GM23338 (cell line): ENCODE results near the gene CD8A.

Experiments used
- CREB1 ChIP-seq: fragments of 250-450 bp; sonication (Bioruptor Pico); IDR thresholded peaks from 2 replicates; pipeline ENCODE4 v1.5.0; 2020; ENCODE audit warnings: low read depth, mild to moderate bottlenecking, moderate library complexity
- CTCF ChIP-seq, 2 experiments: fragments of 200-600 bp in 1 of 2; sonication (generic) in 1 of 2; conservative IDR thresholded peaks; 2 replicates each; pipeline versions ENCODE4 v1.5.1 to v1.6.1; 2016 to 2017; ENCODE audit warnings: antibody characterized with exemption in 2 of 2, low read depth in 2 of 2, mild to moderate bottlenecking in 2 of 2, moderate library complexity in 1 of 2
- ETS1 ChIP-seq: IDR thresholded peaks from 2 replicates; pipeline ENCODE4 v1.6.1; 2016; ENCODE audit warnings: antibody characterized with exemption
- EZH2 ChIP-seq: fragments of 200-600 bp; sonication (generic); IDR thresholded peaks from one replicate; pipeline ENCODE4 v1.8.0; 2017; ENCODE audit warnings: antibody characterized with exemption, mild to moderate bottlenecking, low read depth; ENCODE audit not compliant: unreplicated experiment
- EZH2phosphoT487 ChIP-seq: fragments of 200-600 bp; sonication (generic); IDR thresholded peaks from one replicate; pipeline ENCODE4 v1.8.1; 2018; ENCODE audit warnings: antibody characterized with exemption; ENCODE audit not compliant: unreplicated experiment
- JUNB ChIP-seq: IDR thresholded peaks from one replicate; pipeline ENCODE4 v1.6.1; 2016; ENCODE audit warnings: antibody characterized with exemption; ENCODE audit not compliant: unreplicated experiment
- NANOG ChIP-seq: IDR thresholded peaks from 2 replicates; pipeline ENCODE4 v1.6.1; 2016; ENCODE audit warnings: antibody characterized with exemption, borderline replicate concordance
- POLR2AphosphoS5 ChIP-seq: IDR thresholded peaks from 2 replicates; pipeline ENCODE4 v1.6.1; 2016; ENCODE audit warnings: antibody characterized with exemption, low read depth
- REST ChIP-seq: IDR thresholded peaks from one replicate; pipeline ENCODE4 v1.6.1; 2018; ENCODE audit warnings: antibody characterized with exemption; ENCODE audit not compliant: unreplicated experiment
- STAT1 ChIP-seq: IDR thresholded peaks from one replicate; pipeline ENCODE4 v1.6.1; 2016; ENCODE audit warnings: antibody characterized with exemption; ENCODE audit not compliant: unreplicated experiment
- ZNF114 ChIP-seq: fragments of 250-450 bp; sonication (Bioruptor Pico); IDR thresholded peaks from 2 replicates; pipeline ENCODE4 v1.5.0; 2020; ENCODE audit warnings: mild to moderate bottlenecking, moderate library complexity
- ZNF462 ChIP-seq: fragments of 250-450 bp; sonication (Bioruptor Pico); IDR thresholded peaks from 2 replicates; pipeline ENCODE4 v1.5.0; 2020; ENCODE audit warnings: mild to moderate bottlenecking, moderate library complexity

- TF ChIP-seq EZH2: no peak
- no peak for TF ChIP-seq ZNF114 (CRISPR knock-in tag)
- TF ChIP-seq POLR2AphosphoS5: no peak
- no peak for TF ChIP-seq CTCF (conservative IDR thresholded peaks at IDR 0.05; ENCODE audit: low read depth in 2 of 2)
- no peak for TF ChIP-seq EZH2phosphoT487
- TF ChIP-seq REST: no peak
- no peak for TF ChIP-seq NANOG
- no peak for TF ChIP-seq CREB1 (CRISPR knock-in tag)
- no peak for TF ChIP-seq JUNB
- no peak for TF ChIP-seq ZNF462 (CRISPR knock-in tag)
- no peak for TF ChIP-seq ETS1
- TF ChIP-seq STAT1: no peak
Measured at GRCh38 chr2:86791573-86791972, 860 bp upstream of the CD8A start.
